Neural progenitor cell (in vitro differentiated cells): ENCODE measurements around the gene ASH1L.

Experiments
- CTCF ChIP-seq: fragments of 200-600 bp; sonication (generic); IDR thresholded peaks from 2 replicates; pipeline ENCODE4 v1.5.1; 2017; ENCODE audit warnings: antibody characterized with exemption, mild to moderate bottlenecking
- EZH2phosphoT487 ChIP-seq: fragments of 200-600 bp; sonication (generic); IDR thresholded peaks from 2 replicates; pipeline ENCODE4 v1.6.1; 2017; ENCODE audit warnings: antibody characterized with exemption

GRCh38 chr1:155485945-155486344 is 76.7 kb downstream of the ASH1L start:
- TF ChIP-seq CTCF (no peak), EZH2phosphoT487 (no peak)
